Memory B cell (primary cell): ENCODE results near the gene ST13.
A peak's percentile ranks its signal among the peaks of the same experiment; 100 is the strongest.
"Not testable (repeated sequence)": the region's sequence is repeated elsewhere in the genome, so short reads cannot be mapped to it uniquely, and the experiment has no call there.

Experiments used
- ATAC-seq: fragments of 150-1000 bp; cut with Tn5 transposase; 2 replicates; pipeline ENCODE4 v1.10.0; 2021; ENCODE audit warnings: low read depth, mild to moderate bottlenecking, moderate library complexity
- DNase-seq, 2 donors: peaks; one replicate each; pipeline ENCODE4 v3.0.0; 2022; ENCODE audit warnings: low spot score in 2 of 2
- H3K27ac Mint-ChIP-seq: one replicate; pipeline ENCODE4 v1.8.0; 2022; ENCODE audit warnings: mild to moderate bottlenecking, moderate library complexity, mixed read lengths
- H3K27me3 Mint-ChIP-seq: one replicate; pipeline ENCODE4 v1.8.0; 2022; ENCODE audit warnings: mixed read lengths
- H3K36me3 Mint-ChIP-seq: one replicate; pipeline ENCODE4 v1.8.0; 2022; ENCODE audit warnings: mild to moderate bottlenecking, mixed read lengths
- H3K4me1 Mint-ChIP-seq: one replicate; pipeline ENCODE4 v1.8.0; 2022; ENCODE audit warnings: mixed read lengths
- H3K4me3 Mint-ChIP-seq: one replicate; pipeline ENCODE4 v1.8.0; 2022; ENCODE audit warnings: mild to moderate bottlenecking, moderate library complexity, mixed read lengths
- H3K9me3 Mint-ChIP-seq: one replicate; pipeline ENCODE4 v1.8.0; 2022; ENCODE audit warnings: mixed read lengths

Gene ST13

DNA sequence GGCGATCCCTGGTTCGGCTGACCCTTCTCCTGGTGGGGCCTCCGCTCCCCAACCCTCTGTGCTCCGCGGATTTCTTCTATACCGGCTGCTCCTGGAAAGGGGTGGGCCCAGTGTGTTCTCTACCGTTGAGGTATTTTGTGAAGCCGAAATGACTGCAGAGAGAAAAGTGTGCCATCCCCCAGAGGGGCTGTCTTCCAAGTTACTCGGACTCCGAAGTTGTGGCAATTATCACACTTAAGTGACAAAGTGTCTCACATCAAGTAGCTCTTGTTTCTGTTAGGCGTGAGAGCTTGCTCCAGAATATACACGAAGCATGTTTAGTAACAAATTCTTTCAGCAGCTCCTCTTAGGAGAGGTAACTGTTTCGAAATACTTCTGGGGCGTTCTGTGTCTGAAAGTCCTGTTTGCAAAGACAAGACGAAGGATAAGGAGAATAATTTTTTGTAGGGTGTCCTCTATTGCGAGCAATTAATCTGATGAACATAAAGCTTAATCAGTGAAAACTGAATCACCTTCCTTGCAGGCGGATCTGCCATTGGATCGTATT, 943 bp upstream of the ST13 start:
- H3K27ac Mint-ChIP-seq, result peak overlapping the region; percentile 98
- ATAC-seq (no peak), DNase-seq (no peak)
- no peaks in the 10 kb centered on the region for H3K9me3 Mint-ChIP-seq
- no peaks in the 10 kb centered on the region for H3K27me3 Mint-ChIP-seq
- peak overlapping the region; percentile 99 for H3K4me3 Mint-ChIP-seq
- peaks cover 13% of the 10 kb centered on the region for H3K4me1 Mint-ChIP-seq
- H3K36me3 Mint-ChIP-seq, result peaks cover 7% of the 10 kb centered on the region

DNA sequence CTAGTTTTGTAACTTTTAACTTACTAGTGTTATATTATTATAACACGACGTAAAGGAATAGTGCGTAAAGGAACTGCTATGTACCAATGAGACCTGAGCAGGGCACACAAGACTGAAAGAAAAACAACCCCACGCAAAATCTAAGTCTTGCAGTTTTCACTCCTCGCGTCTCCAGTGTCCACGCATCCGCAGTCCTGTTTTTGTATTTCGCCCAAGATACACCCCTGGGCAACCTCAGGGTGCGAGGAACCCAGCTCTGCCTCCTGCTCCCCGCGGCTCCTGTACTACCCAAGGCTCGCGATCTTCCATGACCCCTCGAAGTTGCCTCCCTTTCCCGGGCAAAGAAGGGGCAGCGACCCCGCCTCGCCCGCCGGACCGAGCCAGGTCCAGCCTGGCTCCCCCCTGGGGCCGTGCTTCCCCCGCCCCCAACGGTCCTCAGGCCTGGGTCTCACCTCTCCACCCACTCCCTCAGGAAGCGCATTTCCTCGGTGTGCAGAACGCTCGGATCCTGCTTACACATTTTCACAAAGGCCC, 393 bp downstream of the ST13 start:
- Mint-ChIP-seq H3K27ac (peak overlapping the region; percentile 98), H3K9me3 (no peaks in the 10 kb centered on the region), H3K4me3 (peak overlapping the region; percentile 99), H3K27me3 (no peaks in the 10 kb centered on the region), H3K36me3 (peaks cover 3% of the 10 kb centered on the region), H3K4me1 (peaks cover 16% of the 10 kb centered on the region)
- ATAC-seq (peak; percentile 7), DNase-seq (peak in 1 of 2 donors; percentile 9)

DNA sequence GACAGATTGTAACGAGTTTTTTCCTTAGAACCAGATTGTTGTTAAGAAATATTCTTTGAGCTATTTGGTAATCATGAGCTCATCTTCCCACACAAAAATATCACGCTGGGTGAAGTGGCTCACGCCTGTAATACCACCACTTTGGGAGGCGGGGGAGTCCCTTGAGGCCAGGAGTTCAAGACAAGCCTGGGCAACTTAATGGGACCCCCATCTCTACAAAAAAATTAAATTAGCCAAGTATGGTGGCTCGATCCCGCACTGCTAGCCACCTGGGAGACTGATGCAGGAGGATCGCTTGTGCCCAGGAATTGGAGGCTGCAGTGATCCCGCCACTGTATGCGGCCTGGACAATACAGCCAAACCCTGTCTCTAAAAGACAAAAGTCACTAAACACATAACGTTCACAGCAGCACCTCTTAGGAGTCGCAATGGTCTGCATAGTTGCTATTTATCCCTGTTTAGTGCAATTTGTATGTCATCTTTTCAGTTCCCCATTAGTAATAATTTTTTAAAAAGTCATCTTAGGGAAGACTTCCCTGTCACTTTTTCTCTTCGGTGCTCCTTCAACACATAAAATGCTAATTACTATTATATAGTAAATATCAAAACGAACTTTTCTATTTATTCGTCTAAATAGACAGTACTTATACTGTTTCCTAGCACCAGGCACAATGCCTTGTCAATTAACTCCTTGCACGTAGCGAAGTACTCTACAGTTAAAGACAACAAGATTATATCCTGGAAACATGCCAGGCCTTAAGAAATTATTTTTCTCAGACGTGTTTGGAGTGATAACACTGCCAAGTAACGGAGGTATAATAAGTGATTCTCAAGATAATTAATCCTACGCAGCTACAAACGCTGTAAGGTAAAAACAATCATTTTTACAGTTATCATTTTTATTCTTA, 1.1 kb downstream of the ST13 start:
- Mint-ChIP-seq H3K4me1 (peaks cover 16% of the 10 kb centered on the region), H3K27me3 (no peaks in the 10 kb centered on the region), H3K27ac (peak overlapping the region; percentile 98), H3K9me3 (no peaks in the 10 kb centered on the region), H3K4me3 (peak overlapping the region; percentile 66), H3K36me3 (peaks cover 2% of the 10 kb centered on the region)
- ATAC-seq (no peak), DNase-seq (no peak)

DNA sequence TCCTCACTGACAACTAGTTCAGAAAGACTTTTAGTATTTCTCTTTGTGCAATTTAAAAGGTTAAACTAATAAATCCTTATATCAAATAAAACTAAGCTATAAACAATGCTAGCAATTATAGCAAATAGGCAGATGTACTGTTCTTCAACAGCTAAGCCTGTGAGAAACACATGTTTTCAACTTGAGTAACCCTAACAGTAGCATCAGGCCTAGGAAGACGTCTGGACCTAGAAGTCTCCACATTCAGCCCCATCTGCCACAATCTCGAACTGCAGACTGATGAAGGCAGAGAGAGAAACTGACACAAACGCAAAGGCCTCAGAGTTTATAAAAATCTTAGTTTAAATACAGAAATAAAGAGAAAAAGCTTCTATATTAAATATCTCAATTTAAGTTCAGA, 2.5 kb downstream of the ST13 start:
- Mint-ChIP-seq H3K27me3 (no peaks in the 10 kb centered on the region), H3K4me1 (peaks cover 16% of the 10 kb centered on the region), H3K36me3 (peaks cover 4% of the 10 kb centered on the region), H3K27ac (no peak overlapping the region), H3K9me3 (no peaks in the 10 kb centered on the region), H3K4me3 (no peak overlapping the region)
- DNase-seq, result no peak
- ATAC-seq, result no peak

GRCh38 chr22:40853333-40853732, 3.1 kb downstream of the ST13 start:
- Mint-ChIP-seq H3K36me3 (peaks cover 4% of the 10 kb centered on the region), H3K4me3 (no peak overlapping the region), H3K27ac (no peak overlapping the region), H3K27me3 (no peaks in the 10 kb centered on the region), H3K9me3 (no peaks in the 10 kb centered on the region), H3K4me1 (peaks cover 16% of the 10 kb centered on the region)
- ATAC-seq, result no peak
- no peak for DNase-seq

DNA sequence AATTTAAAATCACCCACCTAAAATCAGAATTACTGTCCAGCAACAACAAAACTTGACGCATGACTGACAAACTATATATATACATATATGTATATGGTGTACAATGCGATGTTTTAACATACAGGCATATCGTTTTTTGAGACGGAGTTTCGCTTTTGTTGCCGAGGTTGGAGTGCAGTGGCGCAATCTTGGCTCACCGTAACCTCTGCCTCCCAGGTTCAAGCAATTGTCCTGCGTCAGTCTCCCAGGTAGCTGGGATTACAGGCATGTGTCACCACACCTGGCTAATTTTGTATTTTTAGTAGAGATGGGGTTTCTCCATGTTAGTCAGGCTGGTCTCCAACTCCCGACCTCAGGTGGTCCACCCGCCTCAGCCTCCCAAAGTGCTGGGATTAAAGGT, 10.6 kb downstream of the ST13 start:
- DNase-seq, H3K27ac Mint-ChIP-seq, H3K4me3 Mint-ChIP-seq, ATAC-seq, H3K9me3 Mint-ChIP-seq, H3K4me1 Mint-ChIP-seq, H3K27me3 Mint-ChIP-seq: not testable (repeated sequence)
- peaks cover 27% of the 10 kb centered on the region for H3K36me3 Mint-ChIP-seq

- no peak for DNase-seq
- Mint-ChIP-seq H3K4me3 (no peak overlapping the region), H3K27ac (peak overlapping the region; percentile 55), H3K4me1 (peaks cover 5% of the 10 kb centered on the region), H3K27me3 (no peaks in the 10 kb centered on the region), H3K9me3 (no peaks in the 10 kb centered on the region), H3K36me3 (peaks cover 31% of the 10 kb centered on the region)
- ATAC-seq, result no peak
Measured at GRCh38 chr22:40844951-40845350, 11.5 kb downstream of the ST13 start.

DNA sequence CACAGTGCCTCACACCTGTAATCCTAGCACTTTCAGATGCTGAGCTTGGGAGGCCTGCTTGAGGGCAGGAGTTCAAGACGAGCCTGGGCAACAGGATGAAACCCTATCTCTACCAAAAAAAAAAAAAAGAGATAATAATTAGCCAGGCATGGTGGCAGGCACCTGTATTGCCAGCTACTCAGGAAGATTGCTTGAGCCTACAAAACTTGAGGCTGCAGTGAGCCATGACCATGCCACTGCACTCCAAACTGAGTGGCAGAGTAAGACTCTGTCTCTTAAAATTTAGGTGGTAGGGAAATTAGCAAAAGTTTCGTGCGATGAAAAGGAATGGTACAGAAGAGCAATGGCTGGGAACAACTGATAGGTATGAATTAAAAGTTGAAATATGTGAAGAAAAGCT, 18.0 kb downstream of the ST13 start:
- no peak for DNase-seq
- no peak for ATAC-seq
- Mint-ChIP-seq H3K4me1 (peaks cover 5% of the 10 kb centered on the region), H3K27ac (no peak overlapping the region), H3K4me3 (no peak overlapping the region), H3K27me3 (no peaks in the 10 kb centered on the region), H3K36me3 (peaks cover 35% of the 10 kb centered on the region), H3K9me3 (no peaks in the 10 kb centered on the region)

DNA sequence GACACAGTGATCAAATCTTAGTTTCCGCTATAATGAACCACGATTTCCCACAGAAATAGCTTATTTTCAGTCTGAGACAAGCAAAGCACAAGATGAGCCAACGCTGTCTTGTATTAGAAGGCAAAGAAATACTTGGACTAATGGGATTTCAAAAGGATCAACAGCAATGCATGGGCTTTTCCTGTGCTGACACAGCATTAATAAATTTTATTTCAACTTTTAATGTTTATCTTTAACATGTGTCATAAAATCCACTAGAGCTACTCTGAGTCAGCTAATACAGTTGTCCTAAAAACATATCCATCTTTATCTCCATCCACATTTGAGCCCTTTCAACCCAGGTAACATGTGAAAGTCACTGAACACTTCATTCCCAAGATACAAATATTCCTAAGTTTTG, 21.8 kb downstream of the ST13 start:
- no peak for ATAC-seq

GRCh38 chr22:40829131-40829530, 27.3 kb downstream of the ST13 start:
- DNase-seq (no peak), ATAC-seq (no peak)
- Mint-ChIP-seq H3K27ac (no peak overlapping the region), H3K36me3 (peaks cover 16% of the 10 kb centered on the region), H3K27me3 (no peaks in the 10 kb centered on the region), H3K4me1 (no peaks in the 10 kb centered on the region), H3K4me3 (no peak overlapping the region), H3K9me3 (no peaks in the 10 kb centered on the region)

More for the DNA sequence above, 21.8 kb downstream of the ST13 start:
- Mint-ChIP-seq H3K9me3 (no peaks in the 10 kb centered on the region), H3K36me3 (peaks cover 21% of the 10 kb centered on the region), H3K27ac (no peak overlapping the region), H3K4me3 (no peak overlapping the region), H3K4me1 (no peaks in the 10 kb centered on the region), H3K27me3 (no peaks in the 10 kb centered on the region)
- no peak for DNase-seq

DNA sequence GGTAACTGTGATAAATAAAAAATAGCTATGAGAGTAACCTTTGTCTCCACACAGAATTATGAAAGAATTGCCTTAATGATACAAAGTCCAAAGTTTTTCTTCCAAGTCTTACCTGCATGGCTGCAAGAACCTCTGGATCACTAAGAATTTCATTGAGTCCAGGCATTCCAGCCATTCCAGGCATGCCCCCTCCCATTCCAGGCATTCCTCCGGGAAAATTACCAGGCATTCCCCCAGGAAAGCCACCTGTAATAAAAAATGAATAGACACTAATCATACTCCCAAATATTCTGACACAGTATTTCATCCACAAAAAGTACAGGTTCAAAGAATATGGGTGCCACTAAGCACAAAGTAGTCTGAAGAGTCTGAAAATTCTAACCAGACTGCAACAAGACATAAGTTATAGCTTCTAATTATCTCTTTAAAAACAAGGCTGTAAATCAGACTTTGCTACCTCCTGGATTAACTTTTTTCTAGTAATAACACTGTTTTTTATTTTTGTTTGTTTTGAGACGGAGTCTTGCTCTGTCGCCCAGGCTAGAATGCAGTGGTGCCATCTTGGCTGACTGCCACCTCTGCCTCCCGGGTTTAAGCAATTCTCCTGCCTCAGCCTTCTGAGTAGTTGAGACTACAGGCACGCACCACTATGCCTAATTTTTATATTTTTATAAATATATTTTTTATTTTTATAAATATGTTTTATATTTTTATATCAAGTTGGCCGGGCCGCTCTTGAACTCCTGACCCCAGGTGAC, 29.3 kb downstream of the ST13 start:
- Mint-ChIP-seq H3K36me3 (peaks cover 9% of the 10 kb centered on the region), H3K4me1 (no peaks in the 10 kb centered on the region), H3K27ac (no peak overlapping the region), H3K27me3 (no peaks in the 10 kb centered on the region), H3K4me3 (no peak overlapping the region), H3K9me3 (no peaks in the 10 kb centered on the region)
- no peak for DNase-seq
- no peak for ATAC-seq

GRCh38 chr22:40826292-40826691, 30.1 kb downstream of the ST13 start:
- not testable (repeated sequence) for H3K9me3 Mint-ChIP-seq, H3K27ac Mint-ChIP-seq, ATAC-seq, H3K4me1 Mint-ChIP-seq, H3K36me3 Mint-ChIP-seq, H3K4me3 Mint-ChIP-seq, H3K27me3 Mint-ChIP-seq, DNase-seq

- no peak overlapping the region for H3K27ac Mint-ChIP-seq
- H3K27me3 Mint-ChIP-seq, result no peaks in the 10 kb centered on the region
Measured at GRCh38 chr22:40823426-40823825, 33.0 kb downstream of the ST13 start.

DNA sequence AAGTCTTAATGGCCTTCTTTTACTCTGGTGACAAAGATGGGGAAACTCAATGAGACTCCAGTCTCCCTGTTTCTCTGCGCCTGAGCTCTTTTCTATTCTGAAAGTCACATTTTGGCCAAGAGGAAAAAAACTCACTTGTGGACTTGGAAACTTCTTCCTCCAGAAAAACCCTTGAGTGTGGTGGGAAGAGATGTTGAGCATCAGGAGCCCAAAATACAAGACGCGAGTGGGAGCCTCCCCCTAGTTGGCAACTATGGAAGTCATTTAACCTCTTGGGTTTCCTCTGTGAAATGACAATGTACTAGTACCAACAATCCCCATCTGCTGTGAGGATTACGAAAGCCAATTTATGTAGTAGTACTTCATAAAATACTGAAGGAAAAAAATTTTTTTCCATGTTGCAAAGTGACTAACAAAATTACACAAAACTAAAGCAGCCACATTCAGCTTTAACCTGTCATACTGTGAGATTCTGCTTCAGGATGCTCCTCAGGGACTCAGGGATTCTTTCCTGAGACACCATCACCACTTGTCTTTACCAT, 36.8 kb downstream of the ST13 start:
- DNase-seq, result no peak
- peak overlapping the region; percentile 75 for H3K4me3 Mint-ChIP-seq
- H3K27me3 Mint-ChIP-seq, result no peaks in the 10 kb centered on the region
- H3K27ac Mint-ChIP-seq, result peak overlapping the region; percentile 79
- peaks cover 4% of the 10 kb centered on the region for H3K36me3 Mint-ChIP-seq
- peaks cover 17% of the 10 kb centered on the region for H3K4me1 Mint-ChIP-seq
- H3K9me3 Mint-ChIP-seq, result no peaks in the 10 kb centered on the region
- ATAC-seq, result no peak

More at GRCh38 chr22:40823426-40823825, 33.0 kb downstream of the ST13 start:
- no peaks in the 10 kb centered on the region for H3K9me3 Mint-ChIP-seq
- H3K4me3 Mint-ChIP-seq, result no peak overlapping the region
- ATAC-seq (no peak), DNase-seq (no peak)
- H3K4me1 Mint-ChIP-seq, result peaks cover 2% of the 10 kb centered on the region
- peaks cover 2% of the 10 kb centered on the region for H3K36me3 Mint-ChIP-seq
